Lower lobe of right lung (tissue), 2 donors: ENCODE measurements around the gene NEURL1B. TPM values are rescaled to one million over a fixed set of nuclear protein-coding genes. Genes with fewer than 3 reads are reported as not detected.

Experiments
- ATAC-seq, 2 donors: fragments of 200-7000 bp; cut with Tn5 transposase; one replicate each; pipeline ENCODE4 v1.9.1; 2020 to 2022; ENCODE audit warnings: mild to moderate bottlenecking in 2 of 2, moderate library complexity in 2 of 2
- DNase-seq: peaks from one replicate; pipeline ENCODE4 v3.0.0-alpha.2; 2020
- H3K27ac ChIP-seq: fragments of 200-600 bp; one replicate; pipeline ENCODE4 v1.8.0; 2022
- H3K27me3 ChIP-seq: fragments of 200-600 bp; one replicate; pipeline ENCODE4 v1.8.0; 2022; ENCODE audit warnings: low read depth
- H3K36me3 ChIP-seq: fragments of 200-600 bp; one replicate; pipeline ENCODE4 v1.8.0; 2022; ENCODE audit warnings: mild to moderate bottlenecking
- H3K4me1 ChIP-seq: fragments of 200-600 bp; one replicate; pipeline ENCODE4 v1.8.0; 2022
- H3K4me3 ChIP-seq: fragments of 200-600 bp; one replicate; pipeline ENCODE4 v1.8.0; 2022; ENCODE audit warnings: mild to moderate bottlenecking
- H3K9me3 ChIP-seq: fragments of 200-600 bp; one replicate; pipeline ENCODE4 v1.8.0; 2022
- intact Hi-C: fragments of 100-400 bp; cut with DNase I; formaldehyde crosslinking; loops from one replicate; pipeline ENCODE4 v1.11.0; 2022
- total RNA-seq: library from RNA; stranded (reverse); fragmentation: NEBNext Ultra II Directional; extraction: Animal tissue kit (Norgen Biotek cat#: 25700); gene quantifications from one replicate; pipeline ENCODE4 v1.2.1, GENCODE V29; 2021
- TF ChIP-seq, protein P1 (sequence below): fragments of 200-600 bp; IDR thresholded peaks from one replicate; pipeline ENCODE4 v1.8.0; 2022; ENCODE audit warnings: antibody characterized with exemption, mild to moderate bottlenecking
- donor health status: DM: no; HTN: yes; CAD: no; lungs with severe emphysema.

The NEURL1B gene
- total RNA-seq, 1 donor from 2014 or later: 24.8 TPM

DNA sequence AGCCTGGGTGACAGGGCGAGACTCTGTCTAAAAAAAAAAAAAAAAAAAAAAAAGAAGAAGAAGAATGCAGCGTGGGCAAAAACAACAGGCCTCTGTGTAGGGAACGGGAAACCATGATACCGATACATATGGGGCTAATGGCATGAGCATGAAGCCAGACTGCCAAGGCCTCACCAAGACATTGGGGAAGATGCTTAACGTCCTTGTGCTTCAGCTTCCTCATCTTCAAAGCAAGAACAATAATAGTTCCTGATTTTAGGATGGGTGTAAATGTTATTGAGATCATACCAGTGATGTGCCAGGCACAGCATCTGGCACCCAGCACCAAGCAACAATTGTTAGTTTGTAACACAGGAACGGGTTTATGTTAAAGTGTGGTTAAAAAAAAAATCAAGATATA lies 51.4 kb downstream of the NEURL1B start:
- intact Hi-C loops: no loop called here
- Histone ChIP-seq H3K27ac (peak overlapping the region; percentile 3), H3K27me3 (no peaks in the 10 kb centered on the region), H3K9me3 (no peaks in the 10 kb centered on the region), H3K4me1 (peaks cover 62% of the 10 kb centered on the region), H3K36me3 (peaks cover 7% of the 10 kb centered on the region), H3K4me3 (no peak overlapping the region)
- no peak for DNase-seq
- ATAC-seq: no peak
- TF ChIP-seq, protein P1, sequence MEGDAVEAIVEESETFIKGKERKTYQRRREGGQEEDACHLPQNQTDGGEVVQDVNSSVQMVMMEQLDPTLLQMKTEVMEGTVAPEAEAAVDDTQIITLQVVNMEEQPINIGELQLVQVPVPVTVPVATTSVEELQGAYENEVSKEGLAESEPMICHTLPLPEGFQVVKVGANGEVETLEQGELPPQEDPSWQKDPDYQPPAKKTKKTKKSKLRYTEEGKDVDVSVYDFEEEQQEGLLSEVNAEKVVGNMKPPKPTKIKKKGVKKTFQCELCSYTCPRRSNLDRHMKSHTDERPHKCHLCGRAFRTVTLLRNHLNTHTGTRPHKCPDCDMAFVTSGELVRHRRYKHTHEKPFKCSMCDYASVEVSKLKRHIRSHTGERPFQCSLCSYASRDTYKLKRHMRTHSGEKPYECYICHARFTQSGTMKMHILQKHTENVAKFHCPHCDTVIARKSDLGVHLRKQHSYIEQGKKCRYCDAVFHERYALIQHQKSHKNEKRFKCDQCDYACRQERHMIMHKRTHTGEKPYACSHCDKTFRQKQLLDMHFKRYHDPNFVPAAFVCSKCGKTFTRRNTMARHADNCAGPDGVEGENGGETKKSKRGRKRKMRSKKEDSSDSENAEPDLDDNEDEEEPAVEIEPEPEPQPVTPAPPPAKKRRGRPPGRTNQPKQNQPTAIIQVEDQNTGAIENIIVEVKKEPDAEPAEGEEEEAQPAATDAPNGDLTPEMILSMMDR: no peak

- TF ChIP-seq, protein P1: no peak
- no peak overlapping the region for H3K4me3 ChIP-seq
- no peaks in the 10 kb centered on the region for H3K27me3 ChIP-seq
- H3K27ac ChIP-seq: peak overlapping the region; percentile 19
- intact Hi-C loops: no loop called here
- H3K4me1 ChIP-seq: peaks cover 57% of the 10 kb centered on the region
- no peaks in the 10 kb centered on the region for H3K9me3 ChIP-seq
- ATAC-seq (no peak), DNase-seq (no peak)
- H3K36me3 ChIP-seq: peaks cover 3% of the 10 kb centered on the region
Observed at GRCh38 chr5:172692981-172693380, 51.9 kb downstream of the NEURL1B start.

GRCh38 chr5:172694061-172694460 lies 53.0 kb downstream of the NEURL1B start:
- intact Hi-C loops: no loop called here
- DNase-seq (no peak), ATAC-seq (no peak)
- H3K27ac ChIP-seq: no peak overlapping the region
- no peaks in the 10 kb centered on the region for H3K27me3 ChIP-seq
- H3K9me3 ChIP-seq: no peaks in the 10 kb centered on the region
- no peak overlapping the region for H3K4me3 ChIP-seq
- H3K4me1 ChIP-seq: peaks cover 47% of the 10 kb centered on the region
- TF ChIP-seq, protein P1: no peak
- H3K36me3 ChIP-seq: peaks cover 3% of the 10 kb centered on the region

DNA sequence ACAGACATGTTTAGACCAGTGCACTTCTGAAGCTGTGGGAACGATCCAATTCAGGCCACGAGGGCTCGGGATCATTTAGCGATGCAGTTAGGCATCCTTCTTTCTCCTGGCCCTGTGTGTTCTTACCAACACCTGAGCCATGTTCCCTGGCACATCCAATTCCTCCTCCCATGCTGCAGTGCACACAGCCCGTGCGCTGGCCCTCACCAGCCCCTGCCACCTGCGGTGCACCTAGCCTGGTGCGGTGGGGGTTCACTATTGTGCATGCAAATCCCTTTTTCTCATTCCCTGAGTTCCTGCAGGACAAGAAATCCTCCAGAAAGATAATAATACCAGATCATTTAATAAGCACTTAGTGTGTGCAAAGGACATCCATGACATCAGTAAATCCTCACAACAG lies 53.5 kb downstream of the NEURL1B start:
- TF ChIP-seq, protein P1: no peak
- Histone ChIP-seq H3K4me1 (peaks cover 44% of the 10 kb centered on the region), H3K36me3 (peaks cover 2% of the 10 kb centered on the region), H3K9me3 (no peaks in the 10 kb centered on the region), H3K27ac (peak overlapping the region; percentile 18), H3K27me3 (no peaks in the 10 kb centered on the region), H3K4me3 (no peak overlapping the region)
- ATAC-seq (no peak), DNase-seq (no peak)
- intact Hi-C loops: no loop called here

DNA sequence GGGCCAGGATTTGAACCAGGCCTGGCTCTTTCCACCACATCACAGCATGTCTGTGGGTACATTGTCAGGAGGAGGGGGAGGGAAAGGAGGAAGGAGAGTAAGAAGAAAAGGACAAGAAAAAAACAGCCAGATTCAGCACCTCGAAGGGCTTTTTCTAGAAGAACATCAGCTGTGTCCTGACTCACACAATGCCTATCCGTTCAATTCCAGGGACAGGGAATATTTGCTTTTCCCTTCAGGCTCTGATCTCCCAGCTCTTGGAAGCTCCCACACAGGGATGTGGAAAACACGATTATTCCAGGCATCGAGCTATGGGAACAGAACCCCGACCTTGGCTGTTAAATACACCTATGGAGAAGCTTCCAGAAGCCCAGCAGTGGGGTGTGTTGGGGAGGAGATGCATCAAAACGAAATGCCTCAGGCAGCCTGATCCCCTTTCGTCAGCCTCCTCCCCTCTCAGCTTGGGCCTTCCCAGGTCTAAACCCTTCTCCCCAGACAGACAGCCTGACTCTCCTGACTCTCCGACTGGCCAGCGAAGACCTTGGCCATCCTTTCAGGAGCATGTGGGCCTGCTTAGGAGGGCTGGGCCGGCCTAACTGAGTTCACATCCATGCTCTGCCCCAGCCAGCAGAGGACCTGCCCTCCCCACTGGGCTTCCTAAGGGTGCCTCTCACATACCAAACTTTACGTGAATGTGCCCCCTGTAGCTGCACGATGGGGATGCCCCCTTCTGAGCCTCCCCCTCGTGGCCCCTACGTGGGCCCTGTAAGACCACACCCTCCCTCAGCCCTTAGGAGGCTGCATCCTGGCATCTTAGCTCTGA lies 54.4 kb downstream of the NEURL1B start:
- Histone ChIP-seq H3K36me3 (no peaks in the 10 kb centered on the region), H3K27ac (peak overlapping the region; percentile 88), H3K9me3 (no peaks in the 10 kb centered on the region), H3K4me3 (no peak overlapping the region), H3K4me1 (peaks cover 50% of the 10 kb centered on the region), H3K27me3 (no peaks in the 10 kb centered on the region)
- intact Hi-C loops: loop anchor here (5.0 kb wide), 1 partner anchor 213 kb away; no protein-coding TSS in a partner anchor
- TF ChIP-seq, protein P1: no peak
- ATAC-seq (no peak), DNase-seq (no peak)
